Measurements from ENCODE around the gene GLT6D1. TPM values are rescaled to one million over a fixed set of nuclear protein-coding genes. Genes with fewer than 3 reads are reported as not detected.

GLT6D1 gene, protein sequence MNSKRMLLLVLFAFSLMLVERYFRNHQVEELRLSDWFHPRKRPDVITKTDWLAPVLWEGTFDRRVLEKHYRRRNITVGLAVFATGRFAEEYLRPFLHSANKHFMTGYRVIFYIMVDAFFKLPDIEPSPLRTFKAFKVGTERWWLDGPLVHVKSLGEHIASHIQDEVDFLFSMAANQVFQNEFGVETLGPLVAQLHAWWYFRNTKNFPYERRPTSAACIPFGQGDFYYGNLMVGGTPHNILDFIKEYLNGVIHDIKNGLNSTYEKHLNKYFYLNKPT
- not detected in 2 replicates for total RNA-seq (ENCODE audit: low replicate concordance)

DNA sequence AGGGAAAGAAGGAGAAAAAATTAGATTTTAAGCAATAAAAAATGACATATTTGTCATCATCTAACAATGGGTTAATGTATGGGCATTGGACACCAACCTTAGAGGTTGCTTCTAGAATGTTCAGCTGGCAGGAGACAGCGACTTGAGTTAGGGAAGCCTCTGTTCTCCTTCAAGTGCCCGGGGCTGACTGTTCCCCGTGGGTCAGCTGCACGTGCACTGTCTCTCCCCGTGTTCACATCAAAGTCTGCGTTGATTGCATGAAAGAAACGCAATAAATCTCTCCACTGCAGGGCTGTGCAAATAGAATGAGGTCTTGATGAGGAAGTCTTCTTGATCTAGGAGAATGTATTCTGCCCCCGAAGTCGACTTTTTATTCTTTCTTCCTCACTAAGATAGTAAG is at the start of gene GLT6D1:
Gene GLT6D1, minus strand, starts transcription at position 345 of the 400 bp plus-strand sequence. CDS start 353 bp downstream, outside the sequence.
- DNase-seq (ENCODE audit: low read depth), result no peak
- TF ChIP-seq, protein P1, sequence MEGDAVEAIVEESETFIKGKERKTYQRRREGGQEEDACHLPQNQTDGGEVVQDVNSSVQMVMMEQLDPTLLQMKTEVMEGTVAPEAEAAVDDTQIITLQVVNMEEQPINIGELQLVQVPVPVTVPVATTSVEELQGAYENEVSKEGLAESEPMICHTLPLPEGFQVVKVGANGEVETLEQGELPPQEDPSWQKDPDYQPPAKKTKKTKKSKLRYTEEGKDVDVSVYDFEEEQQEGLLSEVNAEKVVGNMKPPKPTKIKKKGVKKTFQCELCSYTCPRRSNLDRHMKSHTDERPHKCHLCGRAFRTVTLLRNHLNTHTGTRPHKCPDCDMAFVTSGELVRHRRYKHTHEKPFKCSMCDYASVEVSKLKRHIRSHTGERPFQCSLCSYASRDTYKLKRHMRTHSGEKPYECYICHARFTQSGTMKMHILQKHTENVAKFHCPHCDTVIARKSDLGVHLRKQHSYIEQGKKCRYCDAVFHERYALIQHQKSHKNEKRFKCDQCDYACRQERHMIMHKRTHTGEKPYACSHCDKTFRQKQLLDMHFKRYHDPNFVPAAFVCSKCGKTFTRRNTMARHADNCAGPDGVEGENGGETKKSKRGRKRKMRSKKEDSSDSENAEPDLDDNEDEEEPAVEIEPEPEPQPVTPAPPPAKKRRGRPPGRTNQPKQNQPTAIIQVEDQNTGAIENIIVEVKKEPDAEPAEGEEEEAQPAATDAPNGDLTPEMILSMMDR (IDR thresholded peaks at IDR 0.05; ENCODE audit: insufficient read depth, low read length), result no peak
- H3K4me3 ChIP-seq (ENCODE audit: low read depth, low read length), result no peak within 1 kb of the TSS

DNA sequence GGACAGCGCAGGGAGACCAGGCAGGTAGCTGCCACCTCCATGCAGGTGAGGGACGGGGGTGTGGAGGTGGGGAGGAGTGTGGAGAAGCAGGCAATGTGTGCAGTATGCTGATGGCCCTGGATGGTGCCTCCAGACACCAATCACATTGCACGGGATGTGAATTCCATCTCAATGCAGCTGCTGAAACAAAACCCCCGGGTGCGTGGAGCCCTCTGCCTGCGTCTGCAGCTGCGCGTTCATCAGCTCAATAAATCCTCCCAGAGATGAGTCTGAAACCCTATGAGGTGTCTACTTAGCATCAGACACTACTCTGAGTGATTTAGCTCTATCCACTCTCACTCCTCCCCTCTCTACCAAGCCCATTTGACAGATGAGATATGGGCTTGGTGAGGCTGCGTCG is 49.7 kb upstream of the GLT6D1 start:
- no peak for DNase-seq (ENCODE audit: low read depth)
- TF ChIP-seq, protein P1 (IDR thresholded peaks at IDR 0.05; ENCODE audit: insufficient read depth, low read length), result no peak

DNA sequence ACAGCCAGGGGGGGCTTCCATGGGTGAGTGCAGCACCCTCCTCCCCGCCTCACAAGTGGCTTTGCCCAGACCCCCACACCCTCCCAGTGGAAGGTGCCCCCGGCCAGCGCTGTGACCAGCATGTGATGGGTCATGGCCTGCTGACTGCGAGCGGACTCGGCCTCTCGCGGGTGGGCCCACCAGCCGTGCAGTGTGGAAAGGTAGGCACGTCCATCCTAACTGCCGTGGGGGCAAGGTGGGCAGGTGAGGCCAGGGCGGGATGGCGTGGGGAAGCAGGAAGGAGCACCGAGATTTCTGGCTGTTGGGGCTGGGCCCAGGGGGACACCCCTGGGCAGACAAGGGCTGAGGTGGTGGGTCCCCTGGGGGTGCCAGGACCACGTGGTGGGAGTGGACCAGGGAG is 47.9 kb upstream of the GLT6D1 start:
- no peak for DNase-seq (ENCODE audit: low read depth)
- TF ChIP-seq, protein P1 (IDR thresholded peaks at IDR 0.05; ENCODE audit: insufficient read depth, low read length), result no peak
- H3K4me3 ChIP-seq (ENCODE audit: low read depth, low read length), result no peak overlapping the region

More for the DNA sequence above, 49.7 kb upstream of the GLT6D1 start:
- no peak overlapping the region for H3K4me3 ChIP-seq (ENCODE audit: low read depth, low read length)

DNA sequence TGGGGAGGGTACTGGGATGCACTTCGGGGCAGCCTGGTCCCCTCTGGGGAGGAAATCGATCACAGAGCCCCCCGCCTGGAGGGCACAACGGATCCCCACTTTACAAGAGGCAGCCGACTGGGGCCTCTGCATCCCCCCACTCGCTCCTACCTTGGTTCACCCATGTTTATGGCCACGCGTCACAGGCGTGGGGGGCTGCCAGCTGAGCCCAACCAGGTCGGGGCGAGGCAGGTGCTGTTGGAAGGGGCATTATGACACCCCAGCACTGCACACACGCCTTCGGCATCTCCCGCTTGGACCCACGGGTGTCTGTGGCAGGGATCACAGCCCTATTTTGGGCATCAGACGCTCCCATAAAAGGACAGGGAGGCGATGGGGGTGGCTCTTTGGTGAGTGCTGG is 45.4 kb upstream of the GLT6D1 start:
- no peak overlapping the region for H3K4me3 ChIP-seq (ENCODE audit: low read depth, low read length)
- TF ChIP-seq, protein P1 (IDR thresholded peaks at IDR 0.05; ENCODE audit: insufficient read depth, low read length), result no peak
- DNase-seq (ENCODE audit: low read depth), result no peak

DNA sequence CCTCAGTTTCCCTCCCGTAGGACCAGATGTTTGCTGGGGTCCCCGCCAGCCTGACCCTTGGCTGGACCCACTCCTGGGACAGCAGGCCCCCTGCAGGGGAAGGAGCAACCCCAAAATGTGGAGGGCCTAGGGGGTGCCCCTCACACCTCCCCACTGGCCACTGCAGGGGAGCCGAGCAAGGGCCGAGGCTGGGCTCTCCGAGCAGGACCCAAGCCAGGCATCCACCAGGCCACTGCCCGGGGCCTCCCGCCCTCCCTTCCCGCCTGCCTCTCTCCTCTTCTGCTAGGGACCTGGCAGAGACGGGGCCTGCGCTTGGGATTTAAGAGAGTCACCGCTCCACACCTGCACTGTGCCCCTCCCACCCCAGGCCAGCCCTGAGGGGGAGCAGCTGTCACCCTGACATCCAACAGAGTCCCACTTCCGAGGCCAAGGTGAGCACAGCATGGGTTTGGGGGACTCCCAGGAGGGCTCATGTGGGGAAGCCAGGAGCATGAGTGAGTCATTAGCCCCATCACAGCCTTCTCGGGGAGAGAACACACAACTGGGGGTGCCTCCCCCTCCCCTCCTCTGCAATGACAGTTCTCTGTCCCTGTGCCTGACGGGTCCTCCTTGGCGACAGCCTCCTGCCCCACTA is 44.2 kb upstream of the GLT6D1 start:
- DNase-seq (ENCODE audit: low read depth), result no peak
- H3K4me3 ChIP-seq (ENCODE audit: low read depth, low read length), result no peak overlapping the region
- TF ChIP-seq, protein P1 (IDR thresholded peaks at IDR 0.05; ENCODE audit: insufficient read depth, low read length), result no peak

DNA sequence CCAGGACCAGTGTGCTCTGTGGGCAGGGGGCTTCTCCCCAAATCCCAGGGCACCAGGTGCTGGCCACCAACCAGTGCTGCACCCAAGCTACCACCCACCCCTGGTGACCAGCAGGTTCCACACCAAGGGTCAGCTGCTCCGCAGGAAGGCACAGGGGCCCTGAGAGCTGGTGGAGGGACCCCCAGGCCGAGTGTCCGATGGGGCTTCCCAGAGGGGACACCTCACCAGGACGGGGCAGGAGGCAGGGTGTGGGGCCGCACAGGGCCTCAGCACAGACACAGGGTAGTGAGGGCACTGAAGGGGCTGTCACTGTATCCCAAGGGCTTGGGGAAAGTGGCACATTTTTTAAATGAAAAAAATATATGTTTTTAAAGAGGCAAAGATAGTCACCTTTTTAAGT is 41.8 kb upstream of the GLT6D1 start:
- no peak overlapping the region for H3K4me3 ChIP-seq (ENCODE audit: low read depth, low read length)
- TF ChIP-seq, protein P1 (IDR thresholded peaks at IDR 0.05; ENCODE audit: insufficient read depth, low read length), result no peak
- no peak for DNase-seq (ENCODE audit: low read depth)

All from fibroblast of the aortic adventitia (primary cell).